Endothelial cell (in vitro differentiated cells): Measurements from ENCODE around the gene GOLGA6A. TPM values are rescaled to one million over a fixed set of nuclear protein-coding genes. Genes with fewer than 3 reads are reported as not detected.

Source experiments
- DNase-seq: peaks from one replicate; pipeline ENCODE4 v3.0.0; 2021; ENCODE audit warnings: low spot score
- H3K27ac Mint-ChIP-seq: one replicate; pipeline ENCODE4 v1.8.0; 2021; ENCODE audit warnings: mixed read lengths, inconsistent platforms; ENCODE audit not compliant: unreplicated experiment
- H3K27me3 Mint-ChIP-seq: one replicate; pipeline ENCODE4 v1.8.0; 2021; ENCODE audit warnings: mild to moderate bottlenecking, moderate library complexity, mixed read lengths, inconsistent platforms; ENCODE audit not compliant: unreplicated experiment
- H3K36me3 Mint-ChIP-seq: one replicate; pipeline ENCODE4 v1.8.0; 2021; ENCODE audit warnings: mild to moderate bottlenecking, low read depth, mixed read lengths, inconsistent platforms; ENCODE audit not compliant: unreplicated experiment
- H3K4me1 Mint-ChIP-seq: one replicate; pipeline ENCODE4 v1.8.0; 2021; ENCODE audit warnings: mild to moderate bottlenecking, mixed read lengths, inconsistent platforms; ENCODE audit not compliant: unreplicated experiment
- H3K4me3 Mint-ChIP-seq: one replicate; pipeline ENCODE4 v1.8.0; 2021; ENCODE audit warnings: mild to moderate bottlenecking, mixed read lengths, inconsistent platforms; ENCODE audit not compliant: unreplicated experiment
- H3K9me3 Mint-ChIP-seq: one replicate; pipeline ENCODE4 v1.8.0; 2021; ENCODE audit warnings: mixed read lengths, inconsistent platforms; ENCODE audit not compliant: unreplicated experiment
- CTCF ChIP-seq: fragments of 200-600 bp; sonication (generic); IDR thresholded peaks from one replicate; pipeline ENCODE4 v1.5.0; 2021; ENCODE audit warnings: antibody characterized with exemption; ENCODE audit not compliant: unreplicated experiment
- total RNA-seq: library from RNA; stranded (reverse); fragmentation: NEBNext Ultra II Directional; extraction: Animal tissue kit (Norgen Biotek cat#: 25700); gene quantifications from one replicate; pipeline ENCODE4 v1.2.1, GENCODE V29; 2021; ENCODE audit not compliant: unreplicated experiment

The GOLGA6A gene
- total RNA-seq, 1 donor from 2014 or later = 0.85 TPM

- Mint-ChIP-seq H3K36me3 (peaks cover 45% of the 10 kb centered on the region), H3K4me1 (peaks cover 15% of the 10 kb centered on the region), H3K27me3 (peaks cover 9% of the 10 kb centered on the region), H3K27ac (peak overlapping the region; percentile 33), H3K9me3 (no peaks in the 10 kb centered on the region), H3K4me3 (peak overlapping the region; percentile 86)
- TF ChIP-seq CTCF = no peak
- DNase-seq = no peak
Measured at GRCh38 chr15:74022706-74023470, 59.5 kb downstream of the GOLGA6A start.

Other genes starting within 250 kb of the GOLGA6A start
- not detected for gene TBC1D21, start 209.0 kb downstream of the GOLGA6A start, total RNA-seq
- gene LOXL1, start 156.1 kb downstream of the GOLGA6A start, total RNA-seq = 156 TPM
- gene STOML1, start 90.3 kb downstream of the GOLGA6A start, total RNA-seq = 14.3 TPM
- gene PML, start 87.8 kb downstream of the GOLGA6A start, total RNA-seq = 161 TPM
- 0.21 TPM for gene ISLR2, start 48.0 kb upstream of the GOLGA6A start, total RNA-seq
- gene ISLR, start 91.2 kb upstream of the GOLGA6A start, total RNA-seq = 0.51 TPM
- 9.2 TPM for gene STRA6, start 120.2 kb upstream of the GOLGA6A start, total RNA-seq
- gene CCDC33, start 153.8 kb upstream of the GOLGA6A start, total RNA-seq = 0.51 TPM